Germinal center (tissue), 1 donor: ENCODE measurements around the gene COPG2.

ENCODE experiments used
- DNase-seq: peaks from one replicate; pipeline ENCODE4 v3.0.0; 2012; ENCODE audit warnings: mixed read lengths, low spot score

The COPG2 gene

DNA sequence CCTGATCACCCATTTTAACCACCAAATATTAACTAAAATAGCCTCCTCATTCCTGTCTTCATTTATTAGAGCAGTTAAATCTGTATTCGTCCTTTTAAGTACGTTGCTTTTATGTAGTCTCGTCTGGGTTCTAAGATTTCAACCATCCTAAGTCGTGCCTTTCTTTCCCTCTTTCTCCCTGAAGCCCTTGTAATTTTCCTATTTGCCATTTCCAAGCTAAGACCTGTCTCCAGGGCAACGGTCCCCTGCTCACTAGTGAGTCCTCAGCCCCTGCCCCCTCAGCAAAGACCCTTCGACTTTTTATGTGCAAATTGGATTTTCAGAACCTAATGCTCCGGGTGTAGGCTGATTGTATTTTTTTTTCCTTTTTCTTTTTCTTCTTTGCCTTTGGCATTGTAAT is 192.8 kb downstream of the COPG2 start:
- no peak for DNase-seq

- no peak for DNase-seq
Measured at GRCh38 chr7:130473876-130474275, 194.7 kb downstream of the COPG2 start.

GRCh38 chr7:130473289-130473688 is 195.3 kb downstream of the COPG2 start:
- no peak for DNase-seq

DNA sequence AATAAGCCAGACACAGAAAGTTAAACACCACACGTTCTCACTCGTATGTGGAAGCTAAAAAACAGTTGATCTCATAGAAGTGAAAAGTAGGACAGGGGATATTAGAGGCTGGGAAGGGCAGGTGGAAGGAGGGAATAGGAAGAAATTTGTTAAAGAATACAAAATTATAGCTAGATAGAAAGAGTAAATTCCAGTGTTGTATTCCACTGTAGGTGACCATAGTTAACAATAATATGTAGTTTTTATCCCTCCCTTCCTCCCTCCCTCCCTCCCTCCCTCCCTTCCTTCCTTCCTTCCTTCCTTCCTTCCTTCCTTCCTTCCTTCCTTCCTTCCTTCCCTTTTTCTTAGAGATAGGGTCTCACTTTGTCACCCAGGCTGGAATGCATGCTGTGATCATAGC is 196.6 kb downstream of the COPG2 start:
- no peak for DNase-seq

GRCh38 chr7:130468612-130469011 is 199.9 kb downstream of the COPG2 start:
- DNase-seq: no peak

DNA sequence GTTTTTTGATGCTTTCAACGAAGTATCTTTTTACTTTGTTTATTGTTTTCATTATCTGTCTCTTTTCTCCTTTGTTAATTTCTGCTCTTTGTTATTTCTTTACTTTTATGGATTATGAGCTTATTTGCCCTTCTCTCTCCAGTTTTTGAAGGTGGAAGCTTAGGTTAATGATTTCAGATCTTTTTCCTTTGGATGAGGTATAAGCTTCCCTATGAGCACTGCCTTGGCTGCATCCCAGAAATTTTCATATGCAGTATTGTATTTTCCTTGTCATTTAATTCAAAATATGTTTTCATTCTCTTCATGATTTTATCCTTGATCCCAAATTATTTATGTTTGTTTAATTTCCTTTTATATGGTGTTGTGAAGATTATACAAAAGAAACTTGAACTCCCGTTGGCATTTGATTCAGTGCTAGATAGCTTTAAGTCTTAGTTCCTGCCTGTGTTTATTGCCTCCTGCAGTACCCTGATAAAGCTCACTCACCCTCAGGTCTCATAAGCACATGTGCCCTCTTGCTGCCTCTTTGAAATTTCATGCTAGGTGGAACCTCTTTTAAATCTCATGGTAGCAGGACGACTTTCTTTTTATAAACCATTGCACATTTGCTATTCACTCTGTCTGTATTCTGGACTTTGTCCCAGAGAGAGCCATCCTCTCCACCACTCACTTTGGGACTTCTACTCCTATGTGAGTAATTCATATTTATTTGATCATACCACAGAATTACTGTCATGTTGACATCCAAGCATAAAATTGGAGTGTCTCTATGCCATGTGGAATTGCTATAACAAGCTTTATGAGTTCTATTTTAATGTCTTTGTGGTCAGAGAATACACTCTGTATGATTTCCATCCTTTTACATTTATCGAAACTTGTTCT is 204.8 kb downstream of the COPG2 start:
- no peak for DNase-seq

DNA sequence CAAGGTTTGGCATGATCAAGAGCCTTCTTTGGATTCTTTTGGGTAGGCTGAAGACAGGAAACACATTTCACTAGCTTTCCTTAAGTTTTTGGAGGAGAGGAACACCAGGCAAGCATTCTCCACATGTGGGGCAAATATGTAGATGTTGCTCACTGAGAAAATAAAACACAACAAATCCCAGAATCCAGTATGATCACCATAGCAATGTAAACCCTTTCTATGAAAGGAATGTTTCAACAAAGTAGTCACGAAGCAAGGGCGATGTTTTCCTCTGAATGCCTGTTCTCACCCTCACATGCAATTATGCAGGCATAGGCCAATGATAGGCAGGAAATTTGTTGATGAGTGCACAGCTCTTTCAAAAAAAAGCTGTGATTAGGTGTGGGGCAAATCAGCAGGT is 207.3 kb downstream of the COPG2 start:
- DNase-seq: no peak

- no peak for DNase-seq
Measured at GRCh38 chr7:130458257-130458656, 210.3 kb downstream of the COPG2 start.
